Gastroesophageal sphincter (tissue), 2 donors: ENCODE data around the gene BATF.

Experiments
- POLR2A ChIP-seq, 2 donors: fragments of 450-650 bp; IDR thresholded peaks; one replicate each; pipeline ENCODE4 v1.6.1; 2017; ENCODE audit warnings: antibody characterized with exemption in 2 of 2, mild to moderate bottlenecking in 2 of 2, moderate library complexity in 1 of 2
- POLR2AphosphoS5 ChIP-seq: sonication (generic); formaldehyde crosslinking; IDR thresholded peaks from one replicate; pipeline ENCODE4 v1.6.1; 2017; ENCODE audit warnings: antibody characterized with exemption

DNA sequence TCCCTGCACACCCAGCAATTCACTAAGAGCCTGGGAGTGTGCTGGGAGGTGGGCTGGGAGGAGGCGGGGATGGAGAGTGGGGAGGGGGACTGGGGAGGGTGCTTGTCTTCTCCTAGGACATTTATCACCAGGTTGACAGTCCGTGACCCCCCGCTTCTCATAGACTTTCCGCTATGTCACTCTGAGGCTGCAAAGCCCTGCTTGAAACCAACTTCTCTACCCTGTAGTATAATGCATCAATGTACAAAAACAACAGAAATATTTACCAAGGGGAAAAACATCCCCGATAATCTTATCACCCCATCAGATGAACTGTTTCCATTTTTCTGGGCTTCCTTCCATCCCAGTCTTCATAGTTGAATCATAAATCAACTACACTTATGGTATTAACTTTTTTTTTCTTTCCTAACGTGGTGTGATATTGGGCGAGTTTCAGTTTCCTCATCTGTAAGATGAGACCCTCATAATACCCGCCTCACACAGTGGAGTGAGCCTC lies 28.6 kb upstream of the BATF start:
- TF ChIP-seq POLR2AphosphoS5 (no peak), POLR2A (IDR thresholded peaks at IDR 0.05) (no peak)
